G401 (cell line): ENCODE data around the gene CDH16. TPM values are rescaled to one million over a fixed set of nuclear protein-coding genes. Genes with fewer than 3 reads are reported as not detected.

Experiments
- DNase-seq: peaks from one replicate; pipeline ENCODE4 v3.0.0-alpha.2; 2015; ENCODE audit warnings: low spot score
- in situ Hi-C: cut with HindIII; loops from 2 replicates; pipeline ENCODE4 v1.10.0; 2016; ENCODE audit warnings: low sequenced_read_pairs, mixed read lengths
- total RNA-seq: library from RNA; depleted of rRNA; stranded (reverse); fragments of >200 nt; shearing (Covaris generic); gene quantifications from 2 replicates; pipeline ENCODE4 v1.2.3, GENCODE V29; 2014

CDH16 gene
- total RNA-seq, 1 experiment from 2014 or later, result not detected

DNA sequence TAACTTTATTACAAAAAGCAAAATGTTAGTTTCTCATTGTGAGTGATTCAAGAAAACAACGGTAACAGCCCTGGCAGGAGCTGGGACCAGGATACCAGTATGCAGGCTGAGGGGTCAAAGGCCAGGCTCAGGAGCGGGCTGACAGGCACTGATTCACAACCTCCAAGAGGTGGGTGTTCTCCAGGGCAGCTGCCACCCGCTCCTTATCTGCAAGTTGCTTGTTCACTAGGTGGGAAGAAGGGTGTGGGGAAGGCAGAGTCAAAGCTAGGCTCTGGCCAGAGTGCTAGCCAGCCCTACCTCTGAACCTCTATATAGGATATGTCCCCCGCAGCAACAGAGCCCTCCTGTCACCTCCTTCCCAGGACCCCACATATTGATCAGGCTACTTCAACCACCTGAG, 13.4 kb upstream of the CDH16 start:
- in situ Hi-C loops, result no loop called here
- DNase-seq, result no peak

- DNase-seq, result no peak
- in situ Hi-C loops, result no loop called here
Measured at GRCh38 chr16:66931665-66932064, 13.0 kb upstream of the CDH16 start.

GRCh38 chr16:66930189-66930588, 11.5 kb upstream of the CDH16 start:
- in situ Hi-C loops, result no loop called here

GRCh38 chr16:66928702-66929388, 10.2 kb upstream of the CDH16 start:
- peak; percentile 33 for DNase-seq
- in situ Hi-C loops, result no loop called here

More at GRCh38 chr16:66930189-66930588, 11.5 kb upstream of the CDH16 start:
- no peak for DNase-seq

DNA sequence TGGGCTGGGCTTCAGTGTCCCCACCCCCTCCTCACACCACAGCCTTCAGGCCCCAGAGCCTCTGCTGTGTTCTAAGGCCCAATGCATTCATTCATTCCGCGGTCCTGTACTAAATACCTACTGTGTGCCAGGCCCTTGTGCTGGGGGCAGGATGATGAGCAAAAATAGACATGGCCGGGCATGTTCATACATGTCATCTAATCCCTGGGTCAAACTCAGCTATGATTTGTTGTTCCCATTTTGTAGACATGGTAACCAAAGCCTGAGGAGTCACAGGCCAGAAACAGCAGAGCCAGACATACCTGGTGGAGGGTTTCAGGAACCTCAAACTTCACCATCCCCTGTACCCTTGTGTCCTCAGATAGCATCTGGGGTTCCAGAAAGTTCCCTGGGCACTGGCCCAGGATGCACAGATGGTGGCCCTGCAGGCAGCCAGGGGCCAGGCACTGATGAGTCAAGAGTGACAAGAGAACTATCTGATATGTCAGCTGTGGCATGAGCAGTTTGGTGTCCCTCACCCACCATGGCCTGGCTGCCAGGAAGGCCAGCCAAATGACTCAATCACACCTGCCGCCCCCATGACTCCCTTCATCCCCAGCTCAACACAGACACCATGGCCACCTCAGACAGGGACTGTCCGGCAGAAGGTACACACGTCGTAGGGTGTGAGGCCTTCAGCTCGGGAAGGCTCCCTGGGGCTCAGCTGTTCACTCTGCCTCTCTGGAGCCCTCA, 9.4 kb upstream of the CDH16 start:
- DNase-seq, result peak; percentile 42
- in situ Hi-C loops, result no loop called here

DNA sequence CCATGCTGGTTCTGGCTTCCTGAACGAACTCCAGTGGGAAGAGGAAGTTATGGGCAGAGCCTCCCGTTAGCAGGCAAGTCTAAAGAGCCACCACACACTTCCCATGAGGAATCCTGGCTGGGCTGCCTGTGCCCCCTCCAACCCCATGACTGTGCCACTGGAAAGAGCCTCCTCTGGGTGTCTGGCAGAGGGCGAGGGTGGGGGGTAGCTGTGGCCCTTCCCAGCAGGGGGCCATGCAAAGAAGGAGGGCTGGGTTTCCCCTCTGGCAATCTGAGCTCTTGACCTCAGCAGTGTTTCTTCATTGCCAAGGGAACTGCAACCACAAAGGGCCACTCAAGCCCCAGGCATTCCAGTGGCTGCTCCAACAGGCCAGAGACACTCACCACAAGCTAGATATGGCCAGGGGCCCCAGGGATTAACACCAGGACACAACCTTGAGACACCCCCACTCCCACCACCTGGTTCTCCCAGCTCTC, 8.3 kb upstream of the CDH16 start:
- no peak for DNase-seq
- in situ Hi-C loops, result no loop called here

GRCh38 chr16:66926171-66926947, 7.7 kb upstream of the CDH16 start:
- in situ Hi-C loops, result no loop called here
- peak; percentile 34 for DNase-seq

- DNase-seq, result peak; percentile 28
- in situ Hi-C loops, result no loop called here
Measured at GRCh38 chr16:66925322-66925840, 6.7 kb upstream of the CDH16 start, which contains the start of gene RRAD. RRAD (minus strand) TSS chr16:66925535; CDS start chr16:66925179, 356 bp downstream.

DNA sequence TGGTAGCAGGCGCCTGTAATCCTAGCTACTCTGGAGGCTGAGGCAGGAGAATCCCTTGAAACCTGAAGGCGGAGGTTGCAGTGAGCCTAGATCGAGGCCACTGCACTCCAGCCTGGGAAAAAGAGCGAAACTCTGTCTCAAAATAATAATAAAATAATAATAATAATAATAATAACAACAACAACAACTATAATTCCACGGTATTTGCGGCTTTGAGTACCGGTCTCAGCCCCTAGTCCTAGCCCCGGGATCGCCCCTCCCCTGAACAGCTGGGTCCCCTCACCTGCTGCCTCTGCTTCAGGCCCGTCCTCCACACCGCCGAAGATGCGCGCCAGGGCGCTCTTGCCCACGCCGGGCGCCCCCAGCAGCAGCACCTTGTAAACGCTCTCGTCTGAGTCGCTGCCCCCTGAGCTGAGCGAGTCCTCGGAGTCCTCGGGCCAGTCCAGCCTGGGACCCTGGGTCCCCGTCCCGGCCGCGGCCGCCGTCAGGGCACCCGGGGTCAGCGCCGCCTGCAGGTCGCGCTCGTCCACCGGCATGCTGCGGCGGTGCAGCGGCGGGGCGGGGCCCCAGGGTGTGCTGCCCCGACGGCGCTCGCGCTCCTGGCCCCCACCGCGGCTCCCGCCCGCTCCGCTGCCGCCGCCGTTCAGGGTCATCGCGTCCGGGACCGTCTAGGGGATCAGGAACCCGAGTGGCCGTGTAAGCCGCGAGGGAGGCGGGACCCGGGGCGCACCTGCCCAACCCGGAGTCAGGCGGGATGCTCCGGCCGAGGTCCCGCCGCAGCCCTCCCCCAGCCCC, 6.0 kb upstream of the CDH16 start:
- in situ Hi-C loops, result no loop called here
- no peak for DNase-seq

DNA sequence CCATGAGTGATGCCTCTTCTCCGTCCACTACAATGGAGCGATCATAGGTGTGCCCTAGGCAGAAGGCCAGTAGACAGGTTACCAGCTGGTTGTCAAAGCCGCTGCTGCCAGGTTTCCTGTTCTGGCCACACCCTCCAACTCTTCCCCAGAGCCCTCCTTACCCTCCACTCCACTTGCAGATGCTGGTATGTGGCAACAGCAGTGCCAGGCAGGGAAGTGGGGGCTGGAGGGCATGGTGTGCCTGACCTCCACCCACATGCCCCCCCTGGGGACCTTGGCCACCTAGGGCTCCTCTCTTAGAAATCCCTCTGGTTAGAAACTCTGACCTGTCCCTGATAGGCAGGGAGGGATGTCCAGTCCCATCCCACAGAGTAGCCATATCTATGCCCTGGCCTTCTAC, 5.2 kb upstream of the CDH16 start:
- peak; percentile 26 for DNase-seq
- in situ Hi-C loops, result no loop called here

- DNase-seq, result peak; percentile 63
- in situ Hi-C loops, result no loop called here
Measured at GRCh38 chr16:66923247-66923731, 4.6 kb upstream of the CDH16 start.

GRCh38 chr16:66921729-66922450, 3.2 kb upstream of the CDH16 start:
- in situ Hi-C loops, result no loop called here
- no peak for DNase-seq

DNA sequence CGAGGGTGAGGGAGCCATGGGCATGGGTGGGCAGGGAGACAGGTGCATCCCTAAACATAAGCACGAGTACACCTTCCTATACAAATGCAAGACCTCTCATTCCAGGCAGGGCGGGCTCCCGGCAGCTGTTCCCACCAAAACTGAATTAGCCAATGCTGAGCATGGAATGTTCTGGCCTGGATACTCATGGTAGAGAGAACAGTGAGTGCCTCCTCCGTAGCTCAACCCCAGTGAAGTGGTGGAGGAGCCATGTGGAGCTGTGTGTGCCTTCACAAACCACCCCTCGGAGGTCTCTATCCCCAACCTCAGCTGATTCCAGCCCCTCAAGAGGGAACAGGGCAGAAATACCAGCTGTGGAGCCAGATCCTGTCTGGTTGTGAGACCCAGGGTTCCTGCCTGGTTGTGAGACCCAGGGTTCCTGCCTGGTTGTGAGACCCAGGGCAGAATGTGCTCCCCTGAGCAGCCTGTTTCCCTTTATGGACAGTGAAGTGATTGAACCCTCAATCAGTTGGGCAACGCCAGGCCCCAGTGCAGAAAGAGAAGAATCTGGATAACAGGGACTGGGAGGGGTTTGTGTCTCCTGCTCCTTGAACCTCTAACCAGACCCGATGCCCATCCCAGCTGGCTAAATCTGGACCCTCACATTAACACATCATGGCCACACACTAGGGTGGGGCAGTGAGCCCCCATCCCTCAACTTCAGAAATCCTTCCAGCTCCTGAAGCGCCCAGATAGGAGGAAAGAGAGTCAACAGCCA, 2.4 kb upstream of the CDH16 start:
- no peak for DNase-seq
- in situ Hi-C loops, result no loop called here

DNA sequence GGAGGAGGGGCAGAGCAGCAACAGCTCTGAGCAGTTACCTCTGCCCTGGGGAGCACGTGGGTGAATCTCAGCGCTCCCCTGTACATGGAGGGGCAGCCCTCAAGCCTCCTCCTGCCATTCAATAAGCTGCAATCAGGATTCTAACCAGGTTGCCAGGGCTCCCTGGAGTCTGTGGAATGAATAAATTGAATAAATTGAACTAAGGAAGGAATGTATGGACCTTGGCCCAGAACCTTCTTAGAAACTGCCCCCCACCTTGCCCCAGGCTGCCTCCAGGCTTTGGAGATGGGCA, 1.6 kb upstream of the CDH16 start:
- in situ Hi-C loops, result no loop called here
- DNase-seq, result no peak

GRCh38 chr16:66919569-66920298, 1.0 kb upstream of the CDH16 start:
- in situ Hi-C loops, result no loop called here
- DNase-seq, result no peak

DNA sequence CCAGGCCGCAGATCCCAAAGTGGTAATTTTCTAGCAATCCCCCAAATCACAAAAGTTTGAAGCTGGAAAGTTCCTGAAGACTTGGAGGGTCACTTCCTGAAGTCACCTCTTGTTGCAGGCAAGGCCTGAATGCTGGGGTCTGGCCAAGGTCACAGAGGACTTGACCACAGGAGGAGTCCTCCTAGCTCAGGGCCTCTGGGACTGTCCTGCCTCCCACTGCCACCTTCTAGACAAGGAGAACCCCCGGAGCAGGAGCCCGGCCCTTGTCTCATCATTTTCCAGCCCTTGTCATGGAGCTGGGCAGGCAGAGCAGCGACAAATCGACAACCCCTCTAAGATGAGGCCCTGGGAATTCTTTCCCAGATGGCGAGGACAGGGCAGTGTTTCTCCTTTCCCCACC, 330 bp downstream of the CDH16 start:
- in situ Hi-C loops, result no loop called here

DNA sequence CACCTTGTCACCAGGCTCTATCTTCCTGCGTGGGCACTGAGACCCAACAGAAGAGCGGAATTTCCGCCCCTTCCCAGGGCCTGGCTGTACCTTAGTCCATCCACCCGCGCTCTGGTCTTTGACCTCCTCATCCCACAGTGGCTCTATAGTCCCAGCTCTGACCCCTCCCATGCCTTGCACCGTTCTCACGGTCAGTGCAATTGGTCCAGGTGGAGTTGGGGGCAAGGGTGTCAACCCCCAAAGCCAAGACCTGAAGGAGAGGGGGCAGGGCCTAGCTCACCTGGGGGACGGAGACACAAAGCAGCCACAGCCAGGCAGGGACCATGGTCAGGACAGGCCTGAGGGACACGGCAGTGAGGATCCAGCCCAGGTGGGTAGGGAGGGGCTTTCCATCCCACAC, 944 bp downstream of the CDH16 start:
- DNase-seq, result no peak
- in situ Hi-C loops, result no loop called here

More for the DNA sequence above, 330 bp downstream of the CDH16 start:
- DNase-seq, result no peak
